Hematopoietic multipotent progenitor cell treated with erythropoietin and hydrocortisone succinate and interleukin-3 and kit ligand, for 4 days (in vitro differentiated cells): ENCODE measurements around the gene UBR2.
"Not testable (repeated sequence)": the region's sequence is repeated elsewhere in the genome, so short reads cannot be mapped to it uniquely, and the experiment has no call there.

ENCODE experiments used
- DNase-seq: peaks from one replicate; pipeline ENCODE4 v3.0.0-alpha.2; 2015

Gene UBR2

DNA sequence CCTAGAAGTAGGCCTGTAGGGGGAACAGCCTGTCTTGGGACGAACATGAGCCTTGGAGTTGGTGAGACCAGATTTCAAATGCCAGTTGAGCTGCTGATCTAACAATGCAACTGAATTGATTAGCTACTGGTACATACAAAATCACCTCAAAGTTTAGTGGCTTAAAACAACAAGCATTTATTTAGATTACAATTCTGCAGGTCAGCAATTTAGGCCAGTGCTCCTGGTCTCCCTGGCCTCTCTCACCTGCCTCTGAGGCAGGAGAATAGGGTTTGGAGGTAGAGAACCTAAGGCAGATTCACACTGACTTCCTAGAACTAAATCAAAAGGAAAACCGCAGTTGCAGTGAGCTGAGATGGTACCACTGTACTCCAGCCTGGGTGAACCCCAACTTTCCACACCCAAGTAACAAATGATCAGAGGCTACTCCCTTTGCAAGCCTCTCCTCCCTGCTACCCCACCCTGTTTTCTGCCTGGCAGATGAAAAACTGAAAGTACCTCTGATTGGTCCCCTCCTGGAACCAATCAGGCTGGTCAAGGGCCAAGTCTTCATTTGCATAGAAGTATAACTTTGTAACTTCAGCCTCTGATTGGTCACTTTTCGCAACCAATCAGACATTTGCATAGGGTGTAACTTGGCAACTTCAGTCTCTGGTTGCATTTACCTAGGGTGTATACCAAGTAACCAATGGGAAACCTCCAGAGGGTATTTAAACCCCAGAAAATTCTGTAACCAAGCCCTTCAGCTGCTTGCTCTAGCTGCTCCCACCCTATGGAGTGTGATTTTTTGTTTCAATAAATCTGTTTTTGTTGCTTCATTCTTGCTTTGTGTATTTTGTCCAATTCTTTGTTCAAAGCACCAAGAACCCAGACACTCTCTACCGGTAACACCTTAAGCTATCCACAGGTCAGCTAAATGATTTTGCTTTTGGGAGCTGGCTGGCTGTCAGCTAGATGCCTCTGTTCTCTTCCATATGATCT, 8.1 kb upstream of the UBR2 start:
- peak; percentile 83 for DNase-seq

DNA sequence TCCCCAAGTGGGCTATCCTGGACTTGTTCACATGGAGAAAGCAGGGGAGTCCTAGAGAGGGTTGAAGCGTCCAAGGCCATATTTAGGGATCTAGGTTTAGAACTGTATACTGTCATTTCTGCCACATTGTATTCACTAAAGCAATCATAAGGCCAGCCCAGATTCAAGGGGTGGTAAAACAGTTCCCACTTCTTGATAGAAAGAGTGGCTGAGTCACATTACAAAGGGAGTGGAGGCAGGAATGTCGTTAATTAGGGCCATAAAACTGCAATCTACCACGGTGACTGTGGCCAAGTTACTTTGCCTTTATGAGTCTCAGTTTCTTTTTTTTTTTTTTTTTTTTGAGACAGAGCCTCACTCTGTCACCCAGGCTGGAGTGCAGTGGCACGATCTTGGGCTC, 7.4 kb upstream of the UBR2 start:
- DNase-seq: no peak

- not testable (repeated sequence) for DNase-seq
Observed at GRCh38 chr6:42559276-42559675, 4.6 kb upstream of the UBR2 start.

GRCh38 chr6:42561986-42562385, 1.8 kb upstream of the UBR2 start:
- no peak for DNase-seq

DNA sequence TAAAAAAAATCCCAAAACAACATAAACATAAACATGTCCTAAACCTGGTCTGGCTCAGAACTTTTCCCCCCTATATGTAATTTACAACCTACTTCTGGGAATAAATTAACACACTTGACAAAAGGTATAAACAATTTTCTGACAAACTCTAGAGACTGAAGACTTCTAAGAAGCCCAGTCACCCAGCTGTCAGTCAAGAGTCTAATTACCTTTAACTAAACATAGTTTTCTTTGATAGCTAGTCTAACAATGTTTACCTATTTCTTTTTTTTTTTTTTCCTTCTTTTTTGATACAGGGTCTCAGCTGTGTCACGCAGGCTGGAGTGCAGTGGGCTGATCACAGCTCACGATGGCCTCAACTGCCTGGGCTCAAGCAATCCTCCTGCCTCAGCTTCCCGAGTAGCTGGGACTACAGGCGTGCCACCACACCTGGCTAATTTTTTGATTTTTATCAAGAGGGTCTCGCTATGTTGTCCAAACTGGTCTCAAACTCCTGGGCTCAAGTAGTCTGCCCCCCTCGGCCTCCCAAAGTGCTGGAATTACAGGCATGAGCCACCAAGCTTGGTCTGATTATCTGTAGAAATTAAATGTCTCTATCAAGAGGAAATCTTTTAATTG, 932 bp upstream of the UBR2 start:
- no peak for DNase-seq

DNA sequence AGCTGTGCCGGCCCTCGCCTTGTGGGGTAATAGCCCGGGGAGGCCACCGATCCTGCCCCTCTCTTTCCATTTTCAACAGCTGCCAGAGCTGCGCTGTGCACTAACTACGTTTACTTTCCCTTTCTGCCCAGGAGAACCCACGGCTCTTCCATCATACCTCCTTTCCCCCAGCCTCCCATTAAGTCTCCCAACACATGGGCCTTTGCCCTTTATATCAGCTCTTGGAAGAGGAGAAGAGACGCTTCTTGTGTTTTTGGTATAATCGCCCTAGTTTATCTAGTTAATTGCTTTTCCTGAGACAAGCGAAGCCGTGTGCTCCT, 637 bp downstream of the UBR2 start:
- DNase-seq: no peak

DNA sequence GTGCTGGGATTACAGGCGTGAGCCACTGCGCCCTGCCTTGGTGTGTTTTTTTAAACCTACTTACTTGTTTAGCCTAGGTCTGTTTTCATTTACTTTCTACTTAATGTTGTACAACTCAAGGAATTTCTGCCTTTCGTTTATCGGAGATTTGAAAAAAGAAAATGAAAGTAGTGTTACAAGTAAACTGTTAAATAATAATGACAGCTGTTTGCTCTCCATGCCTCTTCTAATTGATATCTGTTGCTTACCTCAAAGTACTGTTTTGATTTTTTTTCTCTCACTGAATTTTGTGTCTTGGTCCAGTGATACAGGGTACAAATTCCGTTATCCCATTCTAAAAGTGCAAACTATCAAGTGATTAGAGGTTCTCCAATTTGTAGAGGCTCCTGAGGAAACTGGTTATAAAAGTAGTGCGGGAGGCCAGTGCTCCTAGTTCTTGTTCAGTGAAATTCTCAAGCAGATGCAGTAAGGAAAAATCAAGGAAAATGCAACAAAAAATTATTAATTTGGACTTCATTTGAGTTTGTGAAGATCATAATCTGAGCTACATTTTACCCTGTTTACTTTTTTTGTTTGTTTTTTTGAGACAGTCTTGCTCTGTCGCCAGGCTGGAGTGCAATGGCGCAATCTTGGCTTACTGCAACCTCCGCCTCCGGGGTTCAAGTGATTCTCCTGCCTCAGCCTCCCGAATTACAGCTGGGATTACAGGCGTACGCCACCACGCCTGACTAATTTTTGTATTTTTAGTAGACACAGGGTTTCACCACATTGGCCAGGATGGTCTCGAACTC, 2.2 kb downstream of the UBR2 start:
- DNase-seq: no peak

GRCh38 chr6:42566614-42567208, 2.9 kb downstream of the UBR2 start:
- DNase-seq: no peak

GRCh38 chr6:42567237-42567636, 3.4 kb downstream of the UBR2 start:
- DNase-seq: not testable (repeated sequence)

- peak; percentile 81 for DNase-seq
Observed at GRCh38 chr6:42569102-42570028, 5.5 kb downstream of the UBR2 start.

DNA sequence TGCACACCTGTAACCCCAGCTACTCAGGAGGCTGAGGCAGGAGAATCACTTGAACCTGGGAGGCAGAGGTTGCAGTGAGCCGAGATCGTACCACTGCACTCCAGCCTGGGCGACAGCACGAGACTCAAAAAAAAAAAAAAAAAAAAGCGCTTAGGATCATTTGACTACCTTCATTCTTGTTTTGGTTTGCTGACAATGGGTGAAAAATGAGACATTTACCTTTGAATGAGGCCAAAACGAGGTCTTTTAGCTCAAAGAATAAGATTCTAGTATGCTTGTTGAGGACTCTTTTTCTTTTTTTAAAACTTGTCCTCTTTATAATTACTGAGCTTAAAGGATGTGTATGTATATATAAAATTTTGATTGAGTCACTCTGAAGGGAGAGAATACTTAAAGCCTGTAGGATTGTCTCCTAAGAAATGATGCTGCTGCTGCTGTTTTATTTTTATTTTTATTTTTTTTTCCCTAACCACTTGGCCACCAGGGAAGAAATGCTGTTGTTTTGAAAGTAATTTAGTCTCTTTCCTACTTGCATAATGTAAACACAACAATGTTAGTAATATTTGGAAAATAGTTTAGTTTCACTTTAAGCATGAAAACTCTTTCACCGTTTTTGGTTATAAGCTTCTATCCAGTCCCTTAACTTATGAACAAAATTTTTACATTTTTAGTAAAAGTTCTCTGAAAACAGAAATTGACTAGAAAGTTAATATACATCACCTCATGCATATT, 7.9 kb downstream of the UBR2 start:
- no peak for DNase-seq

DNA sequence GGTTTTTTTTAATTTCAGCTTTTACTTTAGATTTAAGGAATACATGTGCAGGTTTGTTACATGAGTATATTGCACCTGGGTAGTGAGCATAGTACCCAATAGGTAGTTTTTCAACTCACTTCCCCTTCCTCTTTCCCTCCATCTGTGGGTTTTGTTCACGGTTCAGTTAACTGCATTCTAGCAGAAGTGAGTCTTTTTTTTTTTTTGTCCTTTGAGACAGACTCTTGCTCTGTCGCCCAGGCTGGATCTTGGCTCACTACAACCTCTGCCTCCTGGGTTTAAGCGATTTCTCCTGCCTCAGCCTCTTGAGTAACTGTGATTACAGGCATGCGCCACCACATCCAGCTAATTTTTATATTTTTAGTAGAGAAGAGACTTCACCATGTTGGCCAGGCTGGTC, 8.7 kb downstream of the UBR2 start:
- DNase-seq: peak; percentile 78

- not testable (repeated sequence) for DNase-seq
Observed at GRCh38 chr6:42576538-42576937, 12.7 kb downstream of the UBR2 start.

DNA sequence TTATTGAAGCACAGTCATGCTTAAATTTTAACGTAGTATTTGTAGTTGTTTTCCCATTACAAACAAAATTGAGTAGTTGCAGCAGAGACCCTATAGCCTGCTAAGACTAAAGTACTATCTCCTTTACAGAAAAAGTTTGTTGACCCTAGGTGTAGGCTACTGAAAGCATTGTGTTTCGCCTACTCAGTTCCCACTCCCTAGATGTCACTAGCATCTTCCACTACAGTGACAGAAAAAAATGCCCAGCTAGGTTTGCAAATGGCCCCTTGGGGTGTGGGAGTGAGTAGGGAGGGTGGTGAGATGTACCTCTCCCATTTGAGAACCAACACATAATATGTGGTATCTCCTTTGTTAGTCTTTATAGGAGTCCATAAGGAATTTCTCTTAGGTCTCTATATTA, 34.5 kb downstream of the UBR2 start:
- DNase-seq: no peak

DNA sequence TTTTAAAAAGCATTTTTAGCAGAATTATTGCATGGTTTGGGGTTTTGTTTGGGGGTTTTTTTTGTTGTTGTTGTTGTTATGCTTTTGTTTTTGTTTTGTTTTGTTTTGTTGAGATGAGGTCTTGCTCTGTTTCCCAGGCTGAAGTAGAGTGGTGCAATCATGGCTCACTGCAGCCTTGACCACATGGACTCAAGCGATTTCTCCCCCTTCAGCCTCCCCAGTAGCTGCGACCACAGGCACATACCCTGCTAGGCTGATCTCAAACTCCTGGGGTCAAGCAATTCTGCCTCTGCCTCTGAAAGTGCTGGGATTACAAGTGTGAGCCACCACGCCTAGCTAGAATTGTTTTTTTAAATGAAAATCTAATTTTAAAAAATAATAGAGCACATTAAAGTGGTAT, 35.7 kb downstream of the UBR2 start:
- DNase-seq: no peak

DNA sequence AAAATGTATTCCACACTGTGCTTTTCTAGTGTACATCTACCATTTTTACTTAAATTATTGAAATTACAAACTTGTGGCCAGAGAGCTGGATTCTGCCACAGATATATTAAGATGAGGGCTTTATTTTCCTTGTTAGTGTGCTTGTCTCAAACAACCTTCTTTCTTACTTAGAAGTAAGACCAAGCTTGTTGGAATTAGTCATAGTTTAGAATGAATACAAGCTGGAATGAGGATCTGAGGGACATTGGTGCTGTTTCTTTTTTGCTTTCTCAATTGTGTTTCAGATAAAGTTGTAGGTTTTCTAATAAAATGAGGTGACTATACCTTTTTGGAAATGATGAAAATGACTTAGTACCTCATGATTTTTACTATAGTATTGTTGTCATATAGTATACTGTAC, 40.3 kb downstream of the UBR2 start:
- no peak for DNase-seq

- not testable (repeated sequence) for DNase-seq
Observed at GRCh38 chr6:42604699-42605098, 40.9 kb downstream of the UBR2 start.

DNA sequence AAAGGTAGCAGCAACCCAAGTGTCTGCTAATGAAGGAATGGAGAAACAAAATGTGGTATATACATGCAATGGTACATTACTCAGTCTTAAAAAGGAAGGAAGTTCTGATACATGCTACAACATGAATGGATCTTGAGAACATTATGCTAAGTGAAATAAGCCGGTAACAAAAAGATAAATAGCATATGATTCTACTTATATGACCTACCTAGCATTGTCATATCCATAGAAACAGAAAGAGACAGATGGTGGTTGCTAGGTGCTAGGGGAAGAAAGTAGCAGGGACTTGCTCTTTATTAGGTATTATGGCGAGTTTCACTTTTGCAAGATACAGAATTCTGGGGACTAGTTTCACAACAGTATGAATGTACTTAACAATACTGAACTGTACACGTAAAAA, 46.6 kb downstream of the UBR2 start:
- DNase-seq: no peak

GRCh38 chr6:42615518-42615917, 51.7 kb downstream of the UBR2 start:
- DNase-seq: no peak

GRCh38 chr6:42616716-42617115, 52.9 kb downstream of the UBR2 start:
- DNase-seq: no peak

DNA sequence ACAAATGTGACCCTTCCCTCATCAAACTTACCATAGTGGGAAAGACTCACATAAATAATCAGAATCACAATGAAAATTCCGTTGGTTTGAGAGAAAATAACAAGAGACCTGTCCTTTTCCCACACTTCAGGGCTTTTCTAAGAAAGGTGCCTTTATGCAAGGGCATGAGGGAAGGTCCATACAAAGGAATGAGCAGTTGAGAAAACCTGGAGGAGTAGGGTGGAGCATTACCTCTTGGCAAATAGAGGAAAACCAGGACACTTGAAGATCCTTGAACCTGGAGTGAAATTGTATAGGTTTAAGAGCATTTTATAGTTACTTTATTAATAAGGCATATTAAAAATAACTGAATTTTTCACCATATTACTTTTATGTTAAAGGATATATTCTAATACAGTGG, 54.3 kb downstream of the UBR2 start:
- DNase-seq: no peak
